K562 (cell line): ENCODE results near the gene DDR2. TPM values are rescaled to one million over a fixed set of nuclear protein-coding genes. Genes with fewer than 3 reads are reported as not detected.
"Not testable (repeated sequence)": the region's sequence is repeated elsewhere in the genome, so short reads cannot be mapped to it uniquely, and the experiment has no call there.

Source experiments
- ATAC-seq: fragments of 200-7000 bp; cut with Tn5 transposase; 3 replicates; pipeline ENCODE4 v1.9.1; 2020; ENCODE audit warnings: moderate library complexity
- BruUV-seq: library from RNA; stranded (reverse); fragments of 400-500 nt; replicated peaks from 2 replicates; lab custom pipeline; 2021; lab: Mats Ljungman, UMichigan
- CTCF ChIA-PET: fragments of 300-600 bp; formaldehyde crosslinking; extraction: SDS; loops from one replicate; lab custom pipeline; 2021; ENCODE audit warnings: low intra/inter-chr PET ratio; lab: Yijun Ruan, JAX
- POLR2A ChIA-PET: fragments of 300-600, 350-650 bp; sonication (Branson Sonifier 250); formaldehyde crosslinking; extraction: SDS; loops from one replicate; lab custom pipeline; 2021; ENCODE audit warnings: antibody characterized with exemption, inconsistent platforms; lab: Yijun Ruan, JAX
- DNase-seq, 4 experiments: peaks; one replicate each; pipeline versions ENCODE4 v3.0.0 to v3.0.0-alpha.2; 2011 to 2018; ENCODE audit warnings: low spot score in 3 of 4, mixed read lengths in 3 of 4; ENCODE audit errors: extremely low read depth in 1 of 4
- FAIRE-seq: peaks from 2 replicates; lab custom pipeline; 2011; peaks lifted over from hg19 to GRCh38; lab: Jason Lieb, UNC
- H2AFZ ChIP-seq: 2 replicates; pipeline ENCODE4 v1.6.0; 2011; ENCODE audit warnings: low read depth, low read length, control low read depth, inconsistent platforms
- H3K27ac ChIP-seq: fragments of 200-600 bp; 3 replicates; pipeline ENCODE4 v1.8.0; 2011; ENCODE audit warnings: low read depth, mild to moderate bottlenecking, control low read depth, inconsistent platforms, low read length, moderate library complexity, mixed read lengths; ENCODE audit errors: extremely low read depth
- H3K27me3 ChIP-seq, 2 experiments: fragments of 300-600 bp in 1 of 2; 2 replicates in 1 of 2; 3 replicates in 1 of 2; pipeline versions ENCODE4 v1.6.0 to v1.8.0; 2011; ENCODE audit warnings: inconsistent platforms in 2 of 2, low read length in 2 of 2, mild to moderate bottlenecking in 1 of 2, mixed read lengths in 1 of 2, moderate library complexity in 1 of 2; ENCODE audit not compliant: control insufficient read depth in 2 of 2, insufficient read depth in 2 of 2
- H3K36me3 ChIP-seq: fragments of 300-600 bp; 3 replicates; pipeline ENCODE4 v1.8.0; 2011; ENCODE audit warnings: mild to moderate bottlenecking, low read length, inconsistent platforms; ENCODE audit not compliant: control insufficient read depth, insufficient read depth
- H3K4me1 ChIP-seq, 2 experiments: fragments of 200-600 bp in 1 of 2; replicated peaks in 1 of 2; 2 replicates in 1 of 2; 3 replicates in 1 of 2; pipeline versions ENCODE4 v1.5.1 to v1.8.0; 2011; ENCODE audit warnings: inconsistent platforms in 2 of 2, low read length in 2 of 2, mild to moderate bottlenecking in 1 of 2, mixed read lengths in 1 of 2, moderate library complexity in 1 of 2; ENCODE audit not compliant: control insufficient read depth in 2 of 2, insufficient read depth in 2 of 2
- H3K4me2 ChIP-seq: 2 replicates; pipeline ENCODE4 v1.6.1; 2011; ENCODE audit warnings: low read length, control low read depth, inconsistent platforms, mixed read lengths; ENCODE audit not compliant: insufficient read depth
- H3K4me3 ChIP-seq: fragments of 200-600 bp; sonication (generic), shearing (Covaris generic); 2 replicates; pipeline ENCODE4 v1.5.1; 2016; ENCODE audit warnings: control low read depth, inconsistent platforms
- H3K79me2 ChIP-seq: fragments of 200-600 bp; 3 replicates; pipeline ENCODE4 v1.8.0; 2011; ENCODE audit warnings: low read length, inconsistent platforms; ENCODE audit not compliant: control insufficient read depth, insufficient read depth
- H3K9ac ChIP-seq, 2 experiments: 2 replicates each; pipeline versions ENCODE4 v1.6.0 to v1.6.1; 2011; ENCODE audit warnings: low read depth in 2 of 2, low read length in 2 of 2, control low read depth in 1 of 2, inconsistent platforms in 1 of 2, mild to moderate bottlenecking in 1 of 2, mixed read lengths in 1 of 2; ENCODE audit not compliant: insufficient read depth in 1 of 2
- H3K9me1 ChIP-seq: one replicate; pipeline ENCODE4 v1.6.0; 2011; ENCODE audit warnings: inconsistent platforms, mild to moderate bottlenecking, low read length, moderate library complexity; ENCODE audit not compliant: control insufficient read depth, insufficient read depth
- H3K9me3 ChIP-seq: replicated peaks from 2 replicates; pipeline ENCODE4 v1.5.1; 2011; ENCODE audit warnings: low read depth, low read length, inconsistent platforms; ENCODE audit not compliant: control insufficient read depth, insufficient read depth
- H4K20me1 ChIP-seq: replicated peaks from 2 replicates; pipeline ENCODE4 v1.6.1; 2011; ENCODE audit warnings: low read length, inconsistent platforms, mixed read lengths; ENCODE audit not compliant: control insufficient read depth, insufficient read depth
- RAD51 ChIP-seq: fragments of 450-650 bp; IDR thresholded peaks from 2 replicates; pipeline ENCODE4 v1.7.1; 2016; ENCODE audit warnings: low read depth, mild to moderate bottlenecking, borderline replicate concordance
- TFE3 ChIP-seq: fragments of 450-650 bp; formaldehyde crosslinking; IDR thresholded peaks from 2 replicates; pipeline ENCODE4 v1.4.0; 2020; ENCODE audit warnings: mild to moderate bottlenecking, mixed read lengths
- USF2 ChIP-seq: sonication (generic); formaldehyde crosslinking; IDR thresholded peaks from 2 replicates; pipeline ENCODE4 v1.5.0; 2020; ENCODE audit warnings: missing genetic modification reagents
- WGBS: fragments of 100-300 bp; shearing (Covaris generic); methylation state at CpG from one replicate; pipeline ENCODE4 v1.1.6; 2016; ENCODE audit warnings: low coverage, mixed read lengths; ENCODE audit not compliant: insufficient coverage; ENCODE audit errors: missing lambda C conversion rate; 5-methylcytosine and 5-hydroxymethylcytosine counted together
- in situ Hi-C: fragments of 300-500 bp; cut with MboI; formaldehyde crosslinking; loops from 4 replicates; pipeline ENCODE4 v1.15.0; 2018; ENCODE audit warnings: inconsistent platforms, mixed read lengths
- intact Hi-C: fragments of 100-400 bp; cut with micrococcal nuclease; formaldehyde crosslinking; loops from 2 replicates; pipeline ENCODE4 v1.14.2; 2022
- polyA plus RNA-seq, 8 experiments: library from polyadenylated mRNA; depleted of rRNA in 4 of 8; stranded (reverse) in 5 of 8; unstranded in 3 of 8; fragments of >200 nt; fragmentation: Nextera tagmentation in 2 of 8; fragmentation: Illumina TruSeq in 1 of 8; extraction: Ambion mirVana in 2 of 8; extraction: Trizol in 1 of 8; gene quantifications; 2 replicates each; pipeline versions ENCODE4 v1.2.1 to v1.2.3, GENCODE V29; 2011 to 2014; ENCODE audit warnings: inconsistent platforms in 1 of 8, missing spikeins in 1 of 8
- total RNA-seq, 7 experiments: library from RNA; depleted of rRNA in 6 of 7; stranded (reverse); fragments of >200 nt in 6 of 7; fragmentation: Illumina TruSeq in 2 of 7; extraction: Trizol in 2 of 7; gene quantifications; 2 replicates each; pipeline versions ENCODE4 v1.2.1 to v1.2.3, GENCODE V29; 2011 to 2021; ENCODE audit warnings: low replicate concordance in 1 of 7

Gene DDR2
- total and polyA plus RNA-seq, 9 of the 15 experiments (the other 6 are each of a cell fraction or from before 2014, with no cell fraction given): 0.36 to 2.0 (median 1.1) TPM

- FAIRE-seq: peak; percentile 62
Measured at GRCh38 chr1:162790985-162791357, 158.7 kb downstream of the DDR2 start.

GRCh38 chr1:162794284-162794683, 162.0 kb downstream of the DDR2 start:
- H3K4me3 ChIP-seq, H3K27ac ChIP-seq, H3K4me1 ChIP-seq, BruUV-seq, H3K9ac ChIP-seq, H2AFZ ChIP-seq, CTCF ChIA-PET, H3K9me1 ChIP-seq, H3K9me3 ChIP-seq, H3K79me2 ChIP-seq, POLR2A ChIA-PET, in situ Hi-C loops, FAIRE-seq, H3K27me3 ChIP-seq, H4K20me1 ChIP-seq, ATAC-seq, H3K4me2 ChIP-seq, intact Hi-C loops, DNase-seq: not testable (repeated sequence)
- WGBS: 57% methylated on average over 1 of the region's 1 CpG
- H3K36me3 ChIP-seq: peaks cover 13% of the 10 kb centered on the region; the same call in 2 of the 3 replicates

More at GRCh38 chr1:162790985-162791357, 158.7 kb downstream of the DDR2 start:
- ATAC-seq: peak; percentile 1; the same call in 2 of the 3 replicates
- H3K4me3 ChIP-seq: peak overlapping the region; percentile 44
- DNase-seq: not testable (repeated sequence)
- TF ChIP-seq USF2 (CRISPR knock-in tag) (peak; percentile 63), RAD51 (peak; percentile 14; the same call in 1 of the 2 replicates), TFE3 (CRISPR knock-in tag) (peak; percentile 59)
- TF ChIP-seq, all 486 proteins: peak for 3; not testable (repeated sequence) for 483
- CTCF ChIA-PET, H3K79me2 ChIP-seq, H3K27me3 ChIP-seq, H4K20me1 ChIP-seq, POLR2A ChIA-PET, H3K36me3 ChIP-seq, in situ Hi-C loops, H3K4me1 ChIP-seq, H3K9me3 ChIP-seq, H3K27ac ChIP-seq, intact Hi-C loops, H3K9me1 ChIP-seq: not testable (repeated sequence)
- peak overlapping the region in 1 of 2 experiments; percentile 38; a peak in 2 of 4 replicates for H3K9ac ChIP-seq
- H3K4me2 ChIP-seq: peak overlapping the region; percentile 66
- 0% methylated on average over 5 of the region's 8 CpGs for WGBS
- H2AFZ ChIP-seq: peak overlapping the region; percentile 66; the same call in 1 of the 2 replicates
- TSS peak; percentile 82 for BruUV-seq
